ENCODE measurements around the gene RBFA. TPM values are rescaled to one million over a fixed set of nuclear protein-coding genes. Genes with fewer than 3 reads are reported as not detected.

RBFA gene
- total and polyA plus RNA-seq, 4 donors = 16.1 to 32.1 (median 23.4) TPM

DNA sequence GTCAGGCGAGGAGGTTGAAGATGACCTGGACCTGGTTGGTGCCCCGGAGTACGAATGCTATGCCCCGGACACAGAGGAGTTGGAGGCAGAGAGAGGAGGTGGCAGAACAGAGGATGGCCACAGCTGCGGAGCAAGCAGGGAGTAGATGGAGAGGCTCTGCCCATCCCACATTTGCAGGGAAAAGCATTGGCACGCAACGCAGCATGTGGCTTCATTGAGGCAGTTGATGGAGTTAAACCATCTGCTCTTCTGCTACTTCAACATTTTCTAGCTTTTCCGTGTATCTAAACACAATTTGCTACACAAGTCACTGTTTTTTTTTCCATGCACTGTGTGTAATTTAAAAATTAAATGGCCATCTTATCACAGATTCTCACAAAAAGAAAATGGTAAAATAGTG, 11.8 kb downstream of the RBFA start:
- H3K36me3 ChIP-seq (ENCODE audit: control insufficient read depth in 4 of 4, insufficient read depth in 4 of 4, low read length in 4 of 4) = peaks cover 2 to 51% (median 35%) of the 10 kb centered on the region in 4 donors
- H3K4me3 ChIP-seq = no peak overlapping the region
- H3K27ac ChIP-seq (ENCODE audit: low read depth in 1 of 2, low read length in 1 of 2) = no peak overlapping the region
- no peak overlapping the region for H3K9ac ChIP-seq (ENCODE audit: insufficient read depth in 1 of 2, low read length in 2 of 2)
- no peak for TF ChIP-seq CTCF (IDR thresholded peaks at IDR 0.05; ENCODE audit: control extremely low read depth, extremely low read depth)
- ATAC-seq (ENCODE audit: insufficient read depth, low FRiP score) (no peak), DNase-seq (peak; percentile 32 to 69 (median 56))
- WGBS, 2 donors = 89 to 95% methylated on average over 8 of the region's 8 CpGs
- H3K4me1 ChIP-seq (ENCODE audit: control insufficient read depth in 5 of 5, insufficient read depth in 5 of 5, low read length in 5 of 5) = peaks cover 0 to 2% (median 0%) of the 10 kb centered on the region in 5 donors
- no peaks in the 10 kb centered on the region for H3K27me3 ChIP-seq (ENCODE audit: control insufficient read depth in 3 of 3, insufficient read depth in 3 of 3, low read length in 2 of 3)
- H3K9me3 ChIP-seq (ENCODE audit: control insufficient read depth in 4 of 4, insufficient read depth in 3 of 4, low read length in 3 of 4) = peaks cover 0 to 4% (median 2%) of the 10 kb centered on the region in 4 donors

DNA sequence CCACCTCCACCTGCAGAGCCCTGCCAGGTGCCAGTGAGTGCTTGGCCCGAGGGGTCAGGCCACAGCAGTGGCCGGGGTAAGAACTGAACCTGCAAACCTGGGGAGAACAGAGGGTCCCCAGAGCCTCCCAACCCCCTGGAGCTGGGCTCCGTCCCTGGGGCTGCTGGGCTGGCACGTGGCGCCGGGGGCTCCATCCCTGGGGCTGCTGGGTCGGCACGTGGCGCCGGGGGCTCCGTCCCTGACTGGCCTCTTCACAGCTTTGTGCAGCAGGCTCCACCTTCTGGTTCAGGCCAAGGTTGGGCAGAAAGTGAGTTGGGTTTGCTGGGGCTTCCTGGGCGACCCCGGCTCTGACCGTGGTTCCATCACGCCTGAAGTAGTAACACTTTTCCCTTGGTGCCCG, 12.2 kb downstream of the RBFA start:
- H3K36me3 ChIP-seq (ENCODE audit: control insufficient read depth in 4 of 4, insufficient read depth in 4 of 4, low read length in 4 of 4) = peaks cover 2 to 50% (median 37%) of the 10 kb centered on the region in 4 donors
- TF ChIP-seq CTCF (IDR thresholded peaks at IDR 0.05; ENCODE audit: control extremely low read depth, extremely low read depth) = no peak

DNA sequence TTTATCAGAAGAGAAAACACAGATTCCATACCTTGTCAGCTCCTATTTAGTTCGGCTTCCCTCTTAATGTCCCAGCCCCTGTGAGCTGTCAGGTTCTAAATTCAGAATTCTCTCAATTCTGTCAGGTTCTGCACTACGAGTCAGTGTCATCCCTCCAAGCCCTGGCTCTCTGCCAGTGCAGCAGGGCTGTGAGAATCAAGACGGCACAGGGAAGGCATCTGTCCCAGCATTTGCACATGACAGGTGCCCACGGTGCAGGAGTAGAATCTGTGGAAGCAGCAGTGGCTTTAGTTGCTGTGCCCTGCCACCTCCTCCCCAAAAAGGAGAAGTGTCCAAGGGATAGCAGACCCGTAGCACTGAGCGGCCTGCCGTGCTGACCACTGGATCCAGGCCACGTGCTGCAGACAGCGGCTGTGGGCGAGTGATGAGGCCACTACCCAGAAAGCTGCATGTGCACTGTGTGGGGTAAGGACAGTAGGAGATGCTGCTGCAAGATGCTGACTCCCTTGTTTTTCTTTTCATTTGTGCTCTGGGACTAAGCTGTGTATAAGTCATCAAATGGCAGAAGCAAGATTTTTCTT, 12.8 kb downstream of the RBFA start:
- no peak overlapping the region for H3K9ac ChIP-seq (ENCODE audit: insufficient read depth in 1 of 2, low read length in 2 of 2)
- no peaks in the 10 kb centered on the region for H3K27me3 ChIP-seq (ENCODE audit: control insufficient read depth in 3 of 3, insufficient read depth in 3 of 3, low read length in 2 of 3)
- no peak for DNase-seq
- peaks cover 0 to 7% (median 6%) of the 10 kb centered on the region in 4 donors for H3K9me3 ChIP-seq (ENCODE audit: control insufficient read depth in 4 of 4, insufficient read depth in 3 of 4, low read length in 3 of 4)
- H3K27ac ChIP-seq (ENCODE audit: low read depth in 1 of 2, low read length in 1 of 2) = no peak overlapping the region
- peaks cover 2 to 55% (median 38%) of the 10 kb centered on the region in 4 donors for H3K36me3 ChIP-seq (ENCODE audit: control insufficient read depth in 4 of 4, insufficient read depth in 4 of 4, low read length in 4 of 4)
- no peak for TF ChIP-seq CTCF (IDR thresholded peaks at IDR 0.05; ENCODE audit: control extremely low read depth, extremely low read depth)
- 86 to 89% methylated on average over 10 of the region's 10 CpGs for WGBS, 2 donors
- H3K4me1 ChIP-seq (ENCODE audit: control insufficient read depth in 5 of 5, insufficient read depth in 5 of 5, low read length in 5 of 5) = peaks cover 0 to 2% (median 0%) of the 10 kb centered on the region in 5 donors
- H3K4me3 ChIP-seq = no peak overlapping the region
- no peak for ATAC-seq (ENCODE audit: insufficient read depth, low FRiP score)

More for the DNA sequence above, 12.2 kb downstream of the RBFA start:
- H3K9me3 ChIP-seq (ENCODE audit: control insufficient read depth in 4 of 4, insufficient read depth in 3 of 4, low read length in 3 of 4) = peaks cover 0 to 5% (median 3%) of the 10 kb centered on the region in 4 donors
- peaks cover 0 to 2% (median 0%) of the 10 kb centered on the region in 5 donors for H3K4me1 ChIP-seq (ENCODE audit: control insufficient read depth in 5 of 5, insufficient read depth in 5 of 5, low read length in 5 of 5)
- H3K27ac ChIP-seq (ENCODE audit: low read depth in 1 of 2, low read length in 1 of 2) = no peak overlapping the region
- no peak overlapping the region for H3K4me3 ChIP-seq
- DNase-seq (no peak), ATAC-seq (ENCODE audit: insufficient read depth, low FRiP score) (no peak)
- no peak overlapping the region for H3K9ac ChIP-seq (ENCODE audit: insufficient read depth in 1 of 2, low read length in 2 of 2)
- H3K27me3 ChIP-seq (ENCODE audit: control insufficient read depth in 3 of 3, insufficient read depth in 3 of 3, low read length in 2 of 3) = no peaks in the 10 kb centered on the region
- whole genome bisulfite sequencing, 2 donors = 97 to 98% methylated on average over 16 of the region's 16 CpGs
